NB4 (cell line): Measurements from ENCODE around the gene CNTNAP2.

Source experiments
- CTCF ChIP-seq: IDR thresholded peaks from one replicate; pipeline ENCODE4 v1.5.1; 2012; ENCODE audit warnings: low read depth, low read length
- MYC ChIP-seq: IDR thresholded peaks from 2 replicates; pipeline ENCODE4 v1.6.1; 2011; ENCODE audit warnings: low read depth, low read length
- POLR2A ChIP-seq: IDR thresholded peaks from 2 replicates; pipeline ENCODE4 v1.6.1; 2011; ENCODE audit warnings: mild to moderate bottlenecking; ENCODE audit not compliant: insufficient read length; ENCODE audit errors: extremely low read depth

- TF ChIP-seq POLR2A (no peak), CTCF (no peak), MYC (no peak)
Observed at GRCh38 chr7:148014541-148014940, 1897.9 kb downstream of the CNTNAP2 start.
